H1 (cell line): ENCODE data around the gene SMIM24.

Experiments
- CTCF ChIP-seq, 3 experiments: IDR thresholded peaks; 1 replicate in 2 of 3; 2 replicates in 1 of 3; pipeline versions ENCODE4 v1.5.1 to v1.6.1; 2011; ENCODE audit warnings: low read length in 3 of 3, mild to moderate bottlenecking in 3 of 3, inconsistent platforms in 2 of 3, low read depth in 1 of 3, moderate library complexity in 1 of 3; ENCODE audit not compliant: insufficient read depth in 1 of 3; ENCODE audit errors: control extremely low read depth in 1 of 3
- HDAC2 ChIP-seq, 2 experiments: fragments of 300-600 bp in 1 of 2; sonication (generic) in 1 of 2; IDR thresholded peaks; 2 replicates each; pipeline ENCODE4 v1.6.1; 2011 to 2012; ENCODE audit warnings: low read depth in 2 of 2, low read length in 2 of 2, mild to moderate bottlenecking in 2 of 2, moderate library complexity in 2 of 2, borderline replicate concordance in 1 of 2, inconsistent platforms in 1 of 2
- YY1 ChIP-seq: IDR thresholded peaks from 2 replicates; pipeline ENCODE4 v1.6.1; 2011; ENCODE audit warnings: low read depth, mild to moderate bottlenecking, low read length

DNA sequence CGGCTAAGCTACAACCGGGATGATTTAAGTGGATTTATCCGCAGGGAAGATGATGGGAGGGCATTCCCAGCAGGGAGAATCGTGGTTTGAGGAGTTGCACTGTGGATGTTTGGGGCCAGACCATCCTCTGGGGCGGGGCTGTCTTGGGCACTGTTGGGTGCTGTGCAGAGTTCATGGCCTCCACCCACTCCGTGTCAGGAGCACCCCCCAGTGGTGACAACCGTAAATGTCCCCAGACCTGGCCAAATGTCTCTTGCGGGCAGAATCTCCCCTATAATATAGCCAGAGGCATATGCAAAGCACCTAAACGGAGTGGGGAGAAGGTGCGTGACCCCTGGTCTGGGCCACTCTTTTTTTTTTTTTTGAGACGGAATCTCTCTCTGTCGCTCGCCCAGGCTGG lies 40.2 kb downstream of the SMIM24 start:
- peak; percentile 78 to 83 (median 78) for TF ChIP-seq CTCF (IDR thresholded peaks at IDR 0.05; ENCODE audit: control extremely low read depth in 1 of 3, insufficient read depth in 1 of 3, low read depth in 1 of 3, low read length in 3 of 3)
- TF ChIP-seq HDAC2 (IDR thresholded peaks at IDR 0.05; ENCODE audit: borderline replicate concordance in 1 of 2, low read depth in 2 of 2, low read length in 2 of 2) = no peak
- TF ChIP-seq YY1 = peak; percentile 76
